ENCODE results near the gene HTR2A. TPM values are rescaled to one million over a fixed set of nuclear protein-coding genes. Genes with fewer than 3 reads are reported as not detected.

The HTR2A gene
- total RNA-seq, 4 donors from 2014 or later: 0.06 to 0.55 (median 0.10) TPM; not detected in 1

- WGBS, 2 donors: 76 to 86% methylated on average over 2 of the region's 2 CpGs
- no peak for DNase-seq (ENCODE audit: low spot score in 2 of 2)
- intact Hi-C loops (cut with DNase I; ENCODE audit: low total_unique reads): no loop called here
Measured at GRCh38 chr13:46782691-46783090, 114.2 kb downstream of the HTR2A start.

GRCh38 chr13:46782066-46782465 lies 114.8 kb downstream of the HTR2A start:
- H3K4me3 ChIP-seq (ENCODE audit: low read depth, poor library complexity, severe bottlenecking): no peak overlapping the region
- intact Hi-C loops (cut with DNase I; ENCODE audit: low total_unique reads): no loop called here
- TF ChIP-seq CTCF (IDR thresholded peaks at IDR 0.05): no peak
- no peak for TF ChIP-seq POLR2A (IDR thresholded peaks at IDR 0.05)
- 82 to 84% methylated on average over 1 of the region's 1 CpG for WGBS, 2 donors
- no peak for DNase-seq (ENCODE audit: low spot score in 2 of 2)

More at GRCh38 chr13:46782691-46783090, 114.2 kb downstream of the HTR2A start:
- TF ChIP-seq POLR2A (IDR thresholded peaks at IDR 0.05) (no peak), CTCF (IDR thresholded peaks at IDR 0.05) (no peak)
- no peak overlapping the region for H3K4me3 ChIP-seq (ENCODE audit: low read depth, poor library complexity, severe bottlenecking)

Other genes with a start within 250 kb of the HTR2A start
- 10 to 100 TPM; 63.7 to 84.5 (median 76.1) TPM for gene ESD, start 99.9 kb downstream of the HTR2A start, total RNA-seq

All from lower leg skin (tissue), 4 donors.